Measurements from ENCODE around the gene FAM184A. TPM values are rescaled to one million over a fixed set of nuclear protein-coding genes. Genes with fewer than 3 reads are reported as not detected.
"Not testable (repeated sequence)": the region's sequence is repeated elsewhere in the genome, so short reads cannot be mapped to it uniquely, and the experiment has no call there.

Gene FAM184A
- total and polyA plus RNA-seq, 2 of the 8 experiments (the other 6 are each of a cell fraction or from before 2014, with no cell fraction given), result 6.3 to 11.3 TPM

GRCh38 chr6:118997426-118997825, 81.0 kb downstream of the FAM184A start:
- H2AFZ ChIP-seq (ENCODE audit: low read length); H3K14ac ChIP-seq (ENCODE audit: insufficient read length); H3K27ac ChIP-seq (ENCODE audit: low read depth, low read length); H3K79me2 ChIP-seq (ENCODE audit: control insufficient read depth in 1 of 2, insufficient read depth in 2 of 2, low read length in 2 of 2); H3K23me2 ChIP-seq (ENCODE audit: low read depth, low read length); H3K18ac ChIP-seq (ENCODE audit: extremely low read depth, low read length); H4K8ac ChIP-seq (ENCODE audit: extremely low read depth, insufficient read depth, low read length); H2BK120ac ChIP-seq (replicated peaks; ENCODE audit: low read depth, low read length); H3K27me3 ChIP-seq (replicated peaks in 1 of 4; ENCODE audit: control insufficient read depth in 3 of 4, extremely low read depth in 1 of 4, insufficient read depth in 3 of 4, low read length in 3 of 4); H4K91ac ChIP-seq (replicated peaks; ENCODE audit: insufficient read length, low read length); H2AK5ac ChIP-seq (ENCODE audit: low read depth, low read length); H2BK12ac ChIP-seq (ENCODE audit: low read depth, low read length); H3K9ac ChIP-seq (replicated peaks in 1 of 4; ENCODE audit: extremely low read depth in 1 of 4, low read depth in 3 of 4, low read length in 3 of 4); H3K56ac ChIP-seq (replicated peaks; ENCODE audit: insufficient read length, low read depth, low read length); H4K5ac ChIP-seq (ENCODE audit: insufficient read length, low read depth, low read length); H3K4me3 ChIP-seq (ENCODE audit: extremely low read depth in 1 of 4, insufficient read depth in 2 of 4, low read depth in 3 of 4, low read length in 4 of 4); FAIRE-seq; H3K79me1 ChIP-seq (ENCODE audit: low read depth, low read length); H3K23ac ChIP-seq (ENCODE audit: insufficient read length); H3K9me3 ChIP-seq (ENCODE audit: insufficient read depth in 2 of 2, low read depth in 1 of 2, low read length in 1 of 2); POLR2A ChIA-PET (ENCODE audit: partially characterized antibody); H3K36me3 ChIP-seq (ENCODE audit: control insufficient read depth in 2 of 4, insufficient read depth in 4 of 4, low read length in 3 of 4); H2BK20ac ChIP-seq (ENCODE audit: low read length); H3K4me2 ChIP-seq (ENCODE audit: insufficient read depth in 1 of 2, low read depth in 2 of 2, low read length in 2 of 2); H2BK5ac ChIP-seq (ENCODE audit: low read depth, low read length); H4K20me1 ChIP-seq (replicated peaks in 1 of 2; ENCODE audit: control insufficient read depth in 1 of 2, insufficient read depth in 2 of 2, low read length in 2 of 2); H3K4ac ChIP-seq (replicated peaks; ENCODE audit: insufficient read length, low read depth, low read length); DNase-seq (ENCODE audit: low read depth in 1 of 2, low spot score in 2 of 2); H2BK15ac ChIP-seq (ENCODE audit: low read length); H3K4me1 ChIP-seq (replicated peaks in 1 of 4; ENCODE audit: control insufficient read depth in 3 of 4, insufficient read depth in 4 of 4, low read length in 3 of 4): not testable (repeated sequence)
- 83% methylated on average over 3 of the region's 3 CpGs; no CpG with 5 or more reads in 1 of the 2 experiments for WGBS, 2 experiments (ENCODE audit: extremely low coverage in 1 of 2, insufficient coverage in 1 of 2, insufficient read length in 1 of 2, insufficient replicate concordance in 2 of 2, low coverage in 1 of 2, low lambda C conversion rate in 2 of 2, missing lambda C conversion rate in 1 of 2)
- CTCF ChIA-PET (ENCODE audit: partially characterized antibody), result interaction anchor here (0.6 kb wide), 1 partner anchor 1991 kb away, joined by 6 read pairs; no protein-coding TSS in a partner anchor
